ENCODE data around the gene GNS. TPM values are rescaled to one million over a fixed set of nuclear protein-coding genes. Genes with fewer than 3 reads are reported as not detected.

The GNS gene
- total and polyA plus RNA-seq, 2 of the 13 experiments (the other 11 are each of a cell fraction or from before 2014, with no cell fraction given) = 49.8 to 51.0 TPM

DNA sequence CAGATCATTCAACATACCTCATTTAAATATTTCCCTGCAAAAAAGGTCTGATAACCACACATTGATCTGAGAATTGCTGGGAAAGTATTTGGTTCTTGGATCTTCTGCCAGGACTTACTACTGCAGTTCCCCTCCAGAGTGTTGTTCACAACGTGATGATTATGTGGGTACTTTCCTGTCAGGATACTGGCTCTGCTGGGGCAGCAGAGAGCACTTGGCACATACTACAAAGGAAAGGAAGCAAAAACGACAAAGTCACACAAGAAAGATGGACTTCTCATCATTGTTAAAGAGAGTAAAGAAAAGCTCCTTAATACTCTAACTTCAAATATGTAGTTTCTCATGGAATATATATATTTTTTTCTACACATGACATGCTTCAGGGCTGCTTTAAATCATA, 11.5 kb downstream of the GNS start:
- no peak overlapping the region for H3K9ac ChIP-seq (ENCODE audit: insufficient read depth, low read depth, low read length)
- no peak overlapping the region for H3K27ac ChIP-seq (ENCODE audit: extremely low read length, insufficient read depth, low read length)
- in situ Hi-C loops (cut with HindIII; ENCODE audit: extremely low pct_ligation_motif_present, low pct_unique_long_range_greater_than_20kb) (no loop called here), intact Hi-C loops (cut with micrococcal nuclease; ENCODE audit: unreplicated experiment) (no loop called here)
- POLR2A ChIA-PET = no interaction called here
- no peak overlapping the region for H2AFZ ChIP-seq (ENCODE audit: low read length)
- no peak overlapping the region for H3K4me3 ChIP-seq (replicated peaks in 1 of 3; ENCODE audit: insufficient read depth in 1 of 3, low read depth in 2 of 3, low read length in 3 of 3)
- no peak for DNase-seq (ENCODE audit: low spot score)
- 49% methylated on average over 2 of the region's 2 CpGs for WGBS (ENCODE audit: low lambda C conversion rate)
- no TSS peak for BruUV-seq (replicated peaks)
- no peak overlapping the region for H3K4me2 ChIP-seq (ENCODE audit: low read depth, low read length)
- peaks cover 12% of the 10 kb centered on the region for H3K4me1 ChIP-seq (ENCODE audit: insufficient read depth, low read length)
- no peak for FAIRE-seq
- peaks cover 11 to 50% of the 10 kb centered on the region in 2 experiments; a peak in 4 of 5 replicates for H3K36me3 ChIP-seq (replicated peaks in 1 of 2; ENCODE audit: control insufficient read depth in 1 of 2, insufficient read depth in 2 of 2, low read length in 2 of 2)
- H3K79me2 ChIP-seq (ENCODE audit: insufficient read depth, low read length) = no peaks in the 10 kb centered on the region
- CTCF ChIA-PET (ENCODE audit: low intra/inter-chr PET ratio, low total read pairs) = no interaction called here
- no peaks in the 10 kb centered on the region for H3K9me3 ChIP-seq (ENCODE audit: low read length)
- no peak for ATAC-seq
- H3K27me3 ChIP-seq (ENCODE audit: control insufficient read depth in 1 of 2, insufficient read depth in 2 of 2, low read length in 2 of 2) = no peaks in the 10 kb centered on the region
- H4K20me1 ChIP-seq (ENCODE audit: insufficient read depth, low read length) = no peaks in the 10 kb centered on the region
- TF ChIP-seq, protein P1, sequence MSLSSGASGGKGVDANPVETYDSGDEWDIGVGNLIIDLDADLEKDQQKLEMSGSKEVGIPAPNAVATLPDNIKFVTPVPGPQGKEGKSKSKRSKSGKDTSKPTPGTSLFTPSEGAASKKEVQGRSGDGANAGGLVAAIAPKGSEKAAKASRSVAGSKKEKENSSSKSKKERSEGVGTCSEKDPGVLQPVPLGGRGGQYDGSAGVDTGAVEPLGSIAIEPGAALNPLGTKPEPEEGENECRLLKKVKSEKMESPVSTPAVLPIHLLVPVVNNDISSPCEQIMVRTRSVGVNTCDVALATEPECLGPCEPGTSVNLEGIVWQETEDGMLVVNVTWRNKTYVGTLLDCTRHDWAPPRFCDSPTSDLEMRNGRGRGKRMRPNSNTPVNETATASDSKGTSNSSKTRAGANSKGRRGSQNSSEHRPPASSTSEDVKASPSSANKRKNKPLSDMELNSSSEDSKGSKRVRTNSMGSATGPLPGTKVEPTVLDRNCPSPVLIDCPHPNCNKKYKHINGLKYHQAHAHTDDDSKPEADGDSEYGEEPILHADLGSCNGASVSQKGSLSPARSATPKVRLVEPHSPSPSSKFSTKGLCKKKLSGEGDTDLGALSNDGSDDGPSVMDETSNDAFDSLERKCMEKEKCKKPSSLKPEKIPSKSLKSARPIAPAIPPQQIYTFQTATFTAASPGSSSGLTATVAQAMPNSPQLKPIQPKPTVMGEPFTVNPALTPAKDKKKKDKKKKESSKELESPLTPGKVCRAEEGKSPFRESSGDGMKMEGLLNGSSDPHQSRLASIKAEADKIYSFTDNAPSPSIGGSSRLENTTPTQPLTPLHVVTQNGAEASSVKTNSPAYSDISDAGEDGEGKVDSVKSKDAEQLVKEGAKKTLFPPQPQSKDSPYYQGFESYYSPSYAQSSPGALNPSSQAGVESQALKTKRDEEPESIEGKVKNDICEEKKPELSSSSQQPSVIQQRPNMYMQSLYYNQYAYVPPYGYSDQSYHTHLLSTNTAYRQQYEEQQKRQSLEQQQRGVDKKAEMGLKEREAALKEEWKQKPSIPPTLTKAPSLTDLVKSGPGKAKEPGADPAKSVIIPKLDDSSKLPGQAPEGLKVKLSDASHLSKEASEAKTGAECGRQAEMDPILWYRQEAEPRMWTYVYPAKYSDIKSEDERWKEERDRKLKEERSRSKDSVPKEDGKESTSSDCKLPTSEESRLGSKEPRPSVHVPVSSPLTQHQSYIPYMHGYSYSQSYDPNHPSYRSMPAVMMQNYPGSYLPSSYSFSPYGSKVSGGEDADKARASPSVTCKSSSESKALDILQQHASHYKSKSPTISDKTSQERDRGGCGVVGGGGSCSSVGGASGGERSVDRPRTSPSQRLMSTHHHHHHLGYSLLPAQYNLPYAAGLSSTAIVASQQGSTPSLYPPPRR (CRISPR knock-in tag; IDR thresholded peaks at IDR 0.05; ENCODE audit: borderline replicate concordance) = no peak
- TF ChIP-seq EEA1 (CRISPR knock-in tag; IDR thresholded peaks at IDR 0.05; ENCODE audit: borderline replicate concordance) (no peak), KLF11 (CRISPR knock-in tag; IDR thresholded peaks at IDR 0.05) (no peak), FOXO1 (CRISPR knock-in tag; IDR thresholded peaks at IDR 0.05) (no peak), SMYD3 (CRISPR knock-in tag; IDR thresholded peaks at IDR 0.05) (no peak), ZNF616 (CRISPR knock-in tag; IDR thresholded peaks at IDR 0.05; ENCODE audit: low read depth) (no peak), PAX8 (CRISPR knock-in tag; IDR thresholded peaks at IDR 0.05; ENCODE audit: borderline replicate concordance) (no peak)
- TF ChIP-seq, protein P2, sequence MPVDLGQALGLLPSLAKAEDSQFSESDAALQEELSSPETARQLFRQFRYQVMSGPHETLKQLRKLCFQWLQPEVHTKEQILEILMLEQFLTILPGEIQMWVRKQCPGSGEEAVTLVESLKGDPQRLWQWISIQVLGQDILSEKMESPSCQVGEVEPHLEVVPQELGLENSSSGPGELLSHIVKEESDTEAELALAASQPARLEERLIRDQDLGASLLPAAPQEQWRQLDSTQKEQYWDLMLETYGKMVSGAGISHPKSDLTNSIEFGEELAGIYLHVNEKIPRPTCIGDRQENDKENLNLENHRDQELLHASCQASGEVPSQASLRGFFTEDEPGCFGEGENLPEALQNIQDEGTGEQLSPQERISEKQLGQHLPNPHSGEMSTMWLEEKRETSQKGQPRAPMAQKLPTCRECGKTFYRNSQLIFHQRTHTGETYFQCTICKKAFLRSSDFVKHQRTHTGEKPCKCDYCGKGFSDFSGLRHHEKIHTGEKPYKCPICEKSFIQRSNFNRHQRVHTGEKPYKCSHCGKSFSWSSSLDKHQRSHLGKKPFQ (CRISPR knock-in tag; IDR thresholded peaks at IDR 0.05; ENCODE audit: insufficient replicate concordance) = no peak
- TF ChIP-seq, protein P3, sequence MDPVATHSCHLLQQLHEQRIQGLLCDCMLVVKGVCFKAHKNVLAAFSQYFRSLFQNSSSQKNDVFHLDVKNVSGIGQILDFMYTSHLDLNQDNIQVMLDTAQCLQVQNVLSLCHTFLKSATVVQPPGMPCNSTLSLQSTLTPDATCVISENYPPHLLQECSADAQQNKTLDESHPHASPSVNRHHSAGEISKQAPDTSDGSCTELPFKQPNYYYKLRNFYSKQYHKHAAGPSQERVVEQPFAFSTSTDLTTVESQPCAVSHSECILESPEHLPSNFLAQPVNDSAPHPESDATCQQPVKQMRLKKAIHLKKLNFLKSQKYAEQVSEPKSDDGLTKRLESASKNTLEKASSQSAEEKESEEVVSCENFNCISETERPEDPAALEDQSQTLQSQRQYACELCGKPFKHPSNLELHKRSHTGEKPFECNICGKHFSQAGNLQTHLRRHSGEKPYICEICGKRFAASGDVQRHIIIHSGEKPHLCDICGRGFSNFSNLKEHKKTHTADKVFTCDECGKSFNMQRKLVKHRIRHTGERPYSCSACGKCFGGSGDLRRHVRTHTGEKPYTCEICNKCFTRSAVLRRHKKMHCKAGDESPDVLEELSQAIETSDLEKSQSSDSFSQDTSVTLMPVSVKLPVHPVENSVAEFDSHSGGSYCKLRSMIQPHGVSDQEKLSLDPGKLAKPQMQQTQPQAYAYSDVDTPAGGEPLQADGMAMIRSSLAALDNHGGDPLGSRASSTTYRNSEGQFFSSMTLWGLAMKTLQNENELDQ (CRISPR knock-in tag; IDR thresholded peaks at IDR 0.05; ENCODE audit: borderline replicate concordance) = no peak
- TF ChIP-seq, protein P4, sequence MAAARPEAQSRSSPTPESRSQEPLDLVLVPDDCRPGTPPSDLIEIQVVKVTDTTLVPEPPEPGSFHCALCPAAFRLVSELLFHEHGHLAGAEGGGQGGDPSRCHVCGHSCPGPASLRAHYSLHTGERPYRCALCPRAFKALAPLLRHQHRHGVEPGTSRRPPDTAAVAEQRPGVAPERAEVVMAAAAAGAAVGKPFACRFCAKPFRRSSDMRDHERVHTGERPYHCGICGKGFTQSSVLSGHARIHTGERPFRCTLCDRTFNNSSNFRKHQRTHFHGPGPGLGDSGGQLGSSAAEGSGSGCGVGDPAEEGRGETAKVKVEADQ (CRISPR knock-in tag; IDR thresholded peaks at IDR 0.05; ENCODE audit: borderline replicate concordance) = no peak
- TF ChIP-seq, protein P5, sequence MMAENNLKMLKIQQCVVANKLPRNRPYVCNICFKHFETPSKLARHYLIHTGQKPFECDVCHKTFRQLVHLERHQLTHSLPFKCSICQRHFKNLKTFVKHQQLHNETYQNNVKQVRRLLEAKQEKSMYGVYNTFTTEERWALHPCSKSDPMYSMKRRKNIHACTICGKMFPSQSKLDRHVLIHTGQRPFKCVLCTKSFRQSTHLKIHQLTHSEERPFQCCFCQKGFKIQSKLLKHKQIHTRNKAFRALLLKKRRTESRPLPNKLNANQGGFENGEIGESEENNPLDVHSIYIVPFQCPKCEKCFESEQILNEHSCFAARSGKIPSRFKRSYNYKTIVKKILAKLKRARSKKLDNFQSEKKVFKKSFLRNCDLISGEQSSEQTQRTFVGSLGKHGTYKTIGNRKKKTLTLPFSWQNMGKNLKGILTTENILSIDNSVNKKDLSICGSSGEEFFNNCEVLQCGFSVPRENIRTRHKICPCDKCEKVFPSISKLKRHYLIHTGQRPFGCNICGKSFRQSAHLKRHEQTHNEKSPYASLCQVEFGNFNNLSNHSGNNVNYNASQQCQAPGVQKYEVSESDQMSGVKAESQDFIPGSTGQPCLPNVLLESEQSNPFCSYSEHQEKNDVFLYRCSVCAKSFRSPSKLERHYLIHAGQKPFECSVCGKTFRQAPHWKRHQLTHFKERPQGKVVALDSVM (CRISPR knock-in tag; IDR thresholded peaks at IDR 0.05) = no peak

Measured in HepG2 (cell line).